Lower leg skin (tissue), 4 donors: Measurements from ENCODE around the gene PPP2R5D. TPM values are rescaled to one million over a fixed set of nuclear protein-coding genes. Genes with fewer than 3 reads are reported as not detected.

Experiments used
- DNase-seq, 2 donors: peaks; one replicate each; pipeline ENCODE4 v3.0.0-alpha.2; 2019; ENCODE audit warnings: low spot score in 2 of 2
- H3K4me3 ChIP-seq: fragments of 200-600 bp; sonication (generic); 2 replicates; pipeline ENCODE4 v1.5.1; 2017; ENCODE audit warnings: mild to moderate bottlenecking, low read depth; ENCODE audit not compliant: poor library complexity, severe bottlenecking
- POLR2A ChIP-seq, 2 donors: fragments of 450-650 bp; IDR thresholded peaks; one replicate each; pipeline ENCODE4 v1.6.1; 2016 to 2017; ENCODE audit warnings: antibody characterized with exemption in 2 of 2, mild to moderate bottlenecking in 1 of 2, moderate library complexity in 1 of 2
- WGBS, 2 donors: methylation state at CpG; one replicate each; pipeline ENCODE4 v1.1.5; 2018; 5-methylcytosine and 5-hydroxymethylcytosine counted together
- intact Hi-C: fragments of 100-400 bp; cut with DNase I; formaldehyde crosslinking; loops from one replicate; pipeline ENCODE4 v1.15.0; 2023; ENCODE audit warnings: low total_unique reads
- total RNA-seq, 4 donors: library from RNA; depleted of rRNA; stranded (reverse); fragments of >200 nt; gene quantifications; one replicate each; pipeline ENCODE4 v1.1.0, GENCODE V29; 2016
- TF ChIP-seq, protein P1 (sequence below), 3 donors: fragments of 450-650 bp; IDR thresholded peaks; one replicate each; pipeline ENCODE4 v1.5.1; 2016; ENCODE audit warnings: antibody characterized with exemption in 3 of 3, mild to moderate bottlenecking in 3 of 3, moderate library complexity in 2 of 3

The PPP2R5D gene
- total RNA-seq, 4 donors from 2014 or later = 26.3 to 49.4 (median 40.8) TPM

GRCh38 chr6:43006251-43006650 is 21.9 kb downstream of the PPP2R5D start:
- 94 to 96% methylated on average over 11 of the region's 11 CpGs for WGBS, 2 donors
- DNase-seq = no peak
- H3K4me3 ChIP-seq = no peak overlapping the region

DNA sequence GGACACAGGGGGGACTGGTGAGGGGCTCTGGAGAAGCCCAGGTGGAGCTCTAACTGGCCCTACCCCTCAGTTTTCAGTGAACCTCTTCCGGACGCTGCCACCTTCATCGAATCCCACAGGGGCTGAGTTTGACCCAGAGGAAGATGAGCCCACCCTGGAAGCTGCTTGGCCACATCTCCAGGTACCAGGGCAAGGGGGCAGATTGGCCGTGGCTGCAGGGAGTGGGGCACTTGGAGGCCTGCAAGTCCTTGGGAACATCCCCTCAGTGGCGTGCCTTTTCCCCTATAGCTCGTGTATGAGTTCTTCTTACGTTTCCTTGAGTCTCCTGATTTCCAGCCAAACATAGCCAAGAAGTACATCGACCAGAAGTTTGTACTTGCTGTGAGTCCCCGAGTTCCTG is 22.8 kb downstream of the PPP2R5D start:
- intact Hi-C loops = no loop called here
- TF ChIP-seq POLR2A (IDR thresholded peaks at IDR 0.05) = no peak
- TF ChIP-seq, protein P1, sequence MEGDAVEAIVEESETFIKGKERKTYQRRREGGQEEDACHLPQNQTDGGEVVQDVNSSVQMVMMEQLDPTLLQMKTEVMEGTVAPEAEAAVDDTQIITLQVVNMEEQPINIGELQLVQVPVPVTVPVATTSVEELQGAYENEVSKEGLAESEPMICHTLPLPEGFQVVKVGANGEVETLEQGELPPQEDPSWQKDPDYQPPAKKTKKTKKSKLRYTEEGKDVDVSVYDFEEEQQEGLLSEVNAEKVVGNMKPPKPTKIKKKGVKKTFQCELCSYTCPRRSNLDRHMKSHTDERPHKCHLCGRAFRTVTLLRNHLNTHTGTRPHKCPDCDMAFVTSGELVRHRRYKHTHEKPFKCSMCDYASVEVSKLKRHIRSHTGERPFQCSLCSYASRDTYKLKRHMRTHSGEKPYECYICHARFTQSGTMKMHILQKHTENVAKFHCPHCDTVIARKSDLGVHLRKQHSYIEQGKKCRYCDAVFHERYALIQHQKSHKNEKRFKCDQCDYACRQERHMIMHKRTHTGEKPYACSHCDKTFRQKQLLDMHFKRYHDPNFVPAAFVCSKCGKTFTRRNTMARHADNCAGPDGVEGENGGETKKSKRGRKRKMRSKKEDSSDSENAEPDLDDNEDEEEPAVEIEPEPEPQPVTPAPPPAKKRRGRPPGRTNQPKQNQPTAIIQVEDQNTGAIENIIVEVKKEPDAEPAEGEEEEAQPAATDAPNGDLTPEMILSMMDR (IDR thresholded peaks at IDR 0.05) = no peak
- no peak overlapping the region for H3K4me3 ChIP-seq
- DNase-seq = no peak
- WGBS, 2 donors = 93 to 94% methylated on average over 9 of the region's 9 CpGs

More at GRCh38 chr6:43006251-43006650, 21.9 kb downstream of the PPP2R5D start:
- intact Hi-C loops = no loop called here
- TF ChIP-seq POLR2A (IDR thresholded peaks at IDR 0.05) = no peak
- TF ChIP-seq, protein P1 (IDR thresholded peaks at IDR 0.05) = no peak

DNA sequence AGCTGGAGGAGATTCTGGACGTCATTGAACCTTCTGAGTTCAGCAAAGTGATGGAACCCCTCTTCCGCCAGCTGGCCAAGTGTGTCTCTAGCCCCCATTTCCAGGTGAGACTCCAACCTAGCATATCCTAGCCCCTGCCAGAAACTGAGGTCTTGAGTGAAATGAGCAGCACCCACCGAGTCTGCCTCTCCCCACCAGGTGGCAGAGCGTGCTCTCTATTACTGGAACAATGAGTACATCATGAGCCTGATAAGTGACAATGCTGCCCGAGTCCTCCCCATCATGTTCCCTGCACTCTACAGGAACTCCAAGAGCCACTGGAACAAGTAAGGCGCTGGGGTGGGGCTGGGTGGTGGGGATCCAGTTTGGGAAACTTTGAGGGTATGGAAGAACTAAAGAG is 24.8 kb downstream of the PPP2R5D start:
- intact Hi-C loops = no loop called here
- TF ChIP-seq, protein P1 (IDR thresholded peaks at IDR 0.05) = no peak
- TF ChIP-seq POLR2A (IDR thresholded peaks at IDR 0.05) = no peak
- no peak overlapping the region for H3K4me3 ChIP-seq
- 67 to 70% methylated on average over 6 of the region's 6 CpGs for WGBS, 2 donors
- DNase-seq = no peak

GRCh38 chr6:43011207-43011606 is 26.8 kb downstream of the PPP2R5D start:
- DNase-seq = no peak
- no peak overlapping the region for H3K4me3 ChIP-seq
- intact Hi-C loops = no loop called here
- 76 to 83% methylated on average over 5 to 6 of the region's 6 CpGs for WGBS, 2 donors
- TF ChIP-seq, protein P1 (IDR thresholded peaks at IDR 0.05) = no peak
- no peak for TF ChIP-seq POLR2A (IDR thresholded peaks at IDR 0.05)

- DNase-seq = no peak
- H3K4me3 ChIP-seq = no peak overlapping the region
- intact Hi-C loops = no loop called here
- TF ChIP-seq POLR2A (IDR thresholded peaks at IDR 0.05) = no peak
- TF ChIP-seq, protein P1 (IDR thresholded peaks at IDR 0.05) = no peak
- 73 to 81% methylated on average over 6 of the region's 6 CpGs for WGBS, 2 donors
Observed at GRCh38 chr6:43012364-43012763, 28.0 kb downstream of the PPP2R5D start.
